Myocyte (in vitro differentiated cells): ENCODE results near the gene ABHD12. TPM values are rescaled to one million over a fixed set of nuclear protein-coding genes. Genes with fewer than 3 reads are reported as not detected.
A peak's percentile ranks its signal among the peaks of the same experiment; 100 is the strongest.

Experiments used
- DNase-seq: peaks from one replicate; pipeline ENCODE4 v3.0.0-alpha.2; 2012; ENCODE audit warnings: low read depth
- total RNA-seq: library from RNA; depleted of rRNA; stranded (reverse); fragments of >200 nt; gene quantifications from 2 replicates; pipeline ENCODE4 v1.2.3, GENCODE V29; 2014

Gene ABHD12
- total RNA-seq, 1 donor from 2014 or later = 36.1 TPM

DNA sequence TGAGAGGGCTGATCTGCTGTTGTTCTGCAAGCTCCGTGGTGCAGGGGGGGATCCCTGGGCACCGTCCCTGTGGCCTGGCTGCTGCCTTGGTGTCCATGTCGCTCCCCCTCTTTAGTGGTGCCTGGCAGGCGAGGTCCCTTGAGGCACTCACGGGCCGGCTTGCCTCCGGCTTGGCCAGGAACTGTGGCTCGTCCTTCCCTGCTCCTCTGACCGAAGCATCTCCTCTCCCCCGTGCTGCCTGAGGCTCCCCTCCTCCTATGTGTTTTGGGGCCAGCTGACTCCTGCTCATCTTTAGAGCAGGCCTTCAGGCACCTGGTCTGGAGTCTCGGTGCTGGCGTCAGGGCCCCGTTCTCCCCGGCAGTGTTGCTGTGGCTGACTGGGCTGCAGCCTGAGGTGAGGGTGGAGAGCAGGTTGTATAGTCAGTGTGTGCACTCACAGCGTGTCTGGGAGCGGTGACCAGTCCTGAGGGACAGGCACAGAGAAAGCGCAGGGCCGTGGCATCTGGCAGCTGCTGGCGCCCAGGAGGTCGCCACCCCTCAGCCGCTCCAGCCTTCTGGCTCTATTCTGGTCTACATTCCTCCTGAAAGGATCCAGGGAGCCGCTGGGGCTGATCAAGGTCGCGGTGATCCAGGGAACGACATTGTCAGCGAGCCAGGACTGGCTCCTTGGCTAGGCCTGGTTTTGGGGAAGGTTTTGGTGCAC, 99.1 kb downstream of the ABHD12 start:
- no peak for DNase-seq

DNA sequence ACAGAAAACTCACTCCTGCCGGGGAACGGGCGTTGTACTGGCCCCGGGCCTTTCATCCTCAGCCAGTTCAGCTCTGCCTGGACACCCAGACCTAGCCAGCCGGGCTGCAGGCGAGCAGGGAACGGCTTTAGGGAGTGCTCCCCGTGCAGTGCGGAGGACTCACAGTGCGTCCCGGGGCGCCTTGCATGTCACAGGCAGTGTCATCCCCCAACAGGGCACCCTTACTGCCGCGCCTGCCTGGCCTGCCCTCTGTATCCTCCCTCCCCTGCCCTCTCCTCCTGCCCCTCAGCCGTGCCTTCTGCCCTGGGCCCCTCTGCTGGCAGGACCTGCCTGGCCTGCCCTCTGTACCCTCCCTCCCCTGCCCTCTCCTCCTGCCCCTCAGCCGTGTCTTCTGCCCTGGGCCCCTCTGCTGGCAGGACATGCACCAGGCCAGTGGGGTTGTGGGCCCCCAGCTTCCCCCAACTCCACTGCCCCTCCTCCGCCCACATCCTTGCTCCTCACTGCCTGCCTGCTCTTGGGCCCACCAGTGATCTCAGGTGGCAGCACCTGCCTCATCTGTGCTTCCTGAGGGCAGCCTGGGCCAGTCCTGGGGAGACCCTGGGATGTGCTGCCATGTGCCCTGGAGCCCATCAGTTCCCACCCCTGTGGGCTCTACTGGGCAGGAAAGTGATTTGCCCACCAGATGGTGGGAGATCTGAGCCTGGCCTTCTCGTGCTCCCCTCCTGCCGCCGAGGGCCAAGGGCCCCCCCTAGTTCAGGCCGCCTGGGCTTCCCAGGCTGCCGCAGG, 99.8 kb downstream of the ABHD12 start:
- DNase-seq = no peak

DNA sequence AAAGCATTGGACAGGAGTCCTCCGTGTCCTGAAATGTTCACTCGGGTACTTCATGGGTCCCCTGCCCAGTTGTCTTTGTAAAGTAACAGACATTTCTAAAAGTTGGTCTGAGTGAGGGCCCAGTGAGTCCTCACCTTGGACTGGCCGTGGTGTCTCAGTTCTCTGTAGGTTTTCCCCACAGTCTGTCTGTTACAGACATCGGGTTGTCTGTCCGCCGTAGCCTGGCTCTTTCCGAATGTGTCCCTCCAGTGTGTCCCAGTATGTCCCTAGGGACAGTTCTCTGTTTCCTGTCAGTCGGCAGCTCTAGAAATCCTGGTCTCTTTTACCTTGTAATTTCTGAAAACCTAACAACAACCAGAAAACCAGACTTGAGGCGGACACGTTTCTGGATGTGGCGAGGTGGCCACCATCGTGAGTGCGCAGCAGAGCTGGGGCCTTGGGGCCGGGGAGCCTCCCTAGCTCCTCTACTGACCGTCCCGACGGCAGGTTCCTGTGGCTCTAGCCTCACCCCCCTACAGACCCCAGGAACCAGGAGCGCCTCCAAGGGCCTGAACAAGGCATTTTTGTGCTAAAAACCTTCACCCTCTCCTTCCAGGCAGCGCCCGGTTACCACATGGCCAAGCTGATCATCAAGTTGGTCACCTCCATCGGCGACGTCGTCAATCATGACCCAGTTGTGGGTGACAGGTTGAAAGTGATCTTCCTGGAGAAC, 100.6 kb downstream of the ABHD12 start:
- DNase-seq = no peak

DNA sequence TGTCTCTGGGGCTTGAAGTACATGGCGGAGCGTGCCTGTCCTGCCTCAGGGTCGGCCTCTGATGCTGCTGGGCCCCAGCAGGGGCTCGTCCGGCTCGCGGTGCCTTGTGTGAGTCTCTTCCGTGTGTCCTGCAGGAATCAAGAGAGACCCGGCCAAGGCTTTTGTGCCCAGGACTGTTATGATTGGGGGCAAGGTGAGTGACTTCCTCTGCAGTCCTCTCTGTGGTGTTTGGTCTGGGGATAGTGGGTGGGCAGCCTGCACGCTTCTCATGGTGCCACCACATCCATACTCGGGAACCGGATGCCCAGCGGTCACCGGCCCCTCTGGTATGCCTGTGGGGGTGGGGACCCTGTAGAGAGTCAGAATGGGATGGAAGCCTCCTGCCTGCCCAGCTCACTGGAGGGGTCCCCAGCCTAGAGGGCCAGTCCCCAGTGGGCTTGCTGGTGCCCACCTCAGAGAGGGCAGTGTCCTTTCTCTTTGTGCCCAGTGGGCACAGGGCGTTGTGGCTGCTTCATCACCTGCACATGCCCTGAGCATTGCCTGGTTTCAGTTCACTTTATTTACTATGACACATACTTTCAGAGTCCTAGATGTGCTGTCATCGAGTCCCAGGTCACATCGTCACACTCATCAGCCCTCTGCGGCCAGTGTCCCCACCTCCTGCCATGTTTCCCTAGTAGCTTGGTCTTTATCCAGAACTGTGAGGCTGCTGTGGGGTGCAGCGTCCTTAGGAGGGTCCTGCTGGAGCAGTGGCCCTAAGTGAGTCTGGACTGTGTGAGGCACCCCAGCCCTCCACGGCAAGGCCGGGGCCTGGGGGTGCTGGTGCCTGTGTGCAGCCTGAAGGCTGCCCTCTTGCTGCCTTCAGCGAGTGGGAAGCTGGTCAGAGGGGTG, 102.1 kb downstream of the ABHD12 start:
- no peak for DNase-seq

DNA sequence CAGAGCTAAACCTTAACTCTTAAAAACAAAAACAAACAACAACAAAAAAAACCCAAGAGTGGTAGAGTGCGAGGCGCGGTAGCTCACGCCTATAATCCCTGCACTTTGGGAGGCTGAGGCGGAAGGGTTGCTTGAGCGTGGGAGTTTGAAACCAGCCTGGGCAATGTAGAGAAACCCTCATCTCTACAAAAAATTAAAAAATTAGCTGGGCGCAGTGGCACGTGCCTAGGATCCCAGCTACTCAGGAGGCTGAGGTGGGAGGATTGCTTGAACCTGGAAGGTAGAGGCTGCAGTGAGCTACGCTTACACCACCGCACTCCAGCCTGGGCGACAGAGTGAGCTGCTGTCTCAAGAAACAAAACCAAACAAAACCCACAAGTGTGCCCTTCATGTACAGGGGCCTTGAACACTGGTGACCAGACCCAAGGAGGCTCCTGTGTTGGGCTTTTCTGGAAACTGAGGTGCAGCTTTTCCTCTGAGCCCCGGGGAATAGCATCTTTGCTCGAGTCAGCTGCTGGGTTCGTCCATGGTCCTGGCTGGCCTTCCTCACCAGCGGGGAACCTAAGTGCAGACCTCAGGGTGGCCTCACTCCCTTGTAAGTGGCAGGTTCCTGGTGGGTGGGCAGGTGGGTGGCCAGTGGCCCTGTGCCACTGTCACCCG, 102.9 kb downstream of the ABHD12 start:
- DNase-seq = no peak

DNA sequence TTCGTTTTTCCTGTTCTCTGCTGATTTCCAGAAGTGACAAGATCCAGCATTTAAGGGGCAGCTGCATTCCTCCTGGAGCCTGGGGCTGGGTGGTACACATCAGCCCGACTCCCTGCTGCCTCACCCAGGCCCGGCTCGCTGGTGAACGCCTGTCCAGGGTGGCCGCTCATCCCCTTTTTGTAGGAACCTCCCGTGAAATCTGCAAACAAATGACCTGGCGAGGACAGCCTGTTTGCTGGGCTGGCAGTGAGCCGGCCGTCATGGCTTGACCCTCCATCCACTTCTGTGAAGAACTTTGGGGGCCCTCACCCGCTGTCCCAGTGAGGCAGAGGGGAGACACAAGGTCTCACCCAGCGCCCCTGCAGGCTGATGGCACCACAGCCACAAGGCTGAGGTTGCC, 103.7 kb downstream of the ABHD12 start:
- no peak for DNase-seq

DNA sequence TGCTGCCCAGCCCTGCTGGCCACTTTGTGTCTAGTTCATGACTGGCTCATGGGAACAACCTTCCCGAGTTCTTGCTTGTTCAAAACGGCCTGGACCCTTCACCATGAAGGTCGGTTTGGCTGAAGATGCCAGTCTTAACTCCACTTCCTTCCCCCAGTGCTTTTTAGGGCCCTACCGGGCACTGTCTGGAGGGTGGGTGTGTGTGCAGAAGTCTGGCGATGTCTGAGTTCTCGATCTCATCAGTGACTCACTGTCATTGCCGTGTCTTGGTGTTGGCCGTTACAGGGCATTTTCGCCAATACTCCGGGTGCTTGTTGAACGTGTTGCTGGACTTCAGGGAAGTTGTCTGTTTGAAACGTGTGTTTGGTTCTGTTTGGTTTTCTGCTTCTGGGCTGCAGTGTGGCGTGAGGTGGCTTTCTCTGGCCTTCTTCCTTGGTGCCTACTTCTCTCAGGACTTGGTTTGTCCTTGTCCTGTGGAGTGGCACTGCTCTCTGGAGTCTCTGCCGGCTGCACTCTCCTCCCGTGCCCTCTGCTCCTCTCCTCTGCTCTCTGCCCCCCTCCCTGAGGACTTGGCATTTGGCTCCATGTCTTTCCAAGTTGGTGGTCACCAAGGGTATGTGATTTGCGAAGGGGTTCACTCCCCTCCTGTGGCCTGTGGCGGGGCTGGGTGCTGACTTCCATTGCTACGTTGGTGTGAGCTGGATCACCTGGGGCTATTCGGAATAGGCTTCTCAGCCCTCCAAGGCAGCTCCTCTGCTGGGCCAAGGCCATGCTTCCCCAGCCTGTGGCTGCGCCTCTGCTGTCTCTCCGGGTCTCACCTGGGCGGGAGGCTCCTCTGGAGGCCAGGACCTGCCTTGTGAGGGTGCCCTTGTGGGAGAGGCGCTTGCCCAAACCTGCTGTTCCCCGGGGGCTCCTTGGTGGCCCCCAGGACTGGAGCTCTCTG, 104.5 kb downstream of the ABHD12 start:
- DNase-seq = no peak

DNA sequence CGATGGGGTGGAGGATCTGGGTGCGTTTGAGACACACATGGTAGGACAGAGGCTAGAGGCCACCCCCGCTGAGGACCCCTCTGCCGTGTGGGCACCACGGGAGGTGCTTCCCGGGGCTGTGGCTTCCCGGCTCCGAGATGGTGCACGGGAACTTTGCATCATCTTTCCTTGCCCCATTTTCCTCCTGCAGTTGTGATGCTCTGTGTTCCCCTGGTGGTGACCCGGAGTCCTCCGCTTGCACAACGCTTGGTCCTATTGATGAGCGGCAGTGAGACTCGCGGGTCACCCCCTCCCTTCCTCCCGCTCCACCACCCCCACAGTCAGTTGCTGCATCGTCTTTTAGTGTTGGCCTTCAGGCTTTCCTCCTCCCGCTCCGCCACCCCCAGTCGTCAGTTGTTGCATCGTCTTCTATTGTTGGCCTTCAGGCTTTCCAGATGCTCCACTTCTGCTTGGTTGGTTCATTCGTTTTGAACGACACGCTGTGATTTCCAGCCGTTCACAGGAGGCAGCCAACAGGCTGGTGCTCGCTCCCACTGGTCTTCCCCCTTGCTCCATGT, 105.5 kb downstream of the ABHD12 start:
- no peak for DNase-seq

DNA sequence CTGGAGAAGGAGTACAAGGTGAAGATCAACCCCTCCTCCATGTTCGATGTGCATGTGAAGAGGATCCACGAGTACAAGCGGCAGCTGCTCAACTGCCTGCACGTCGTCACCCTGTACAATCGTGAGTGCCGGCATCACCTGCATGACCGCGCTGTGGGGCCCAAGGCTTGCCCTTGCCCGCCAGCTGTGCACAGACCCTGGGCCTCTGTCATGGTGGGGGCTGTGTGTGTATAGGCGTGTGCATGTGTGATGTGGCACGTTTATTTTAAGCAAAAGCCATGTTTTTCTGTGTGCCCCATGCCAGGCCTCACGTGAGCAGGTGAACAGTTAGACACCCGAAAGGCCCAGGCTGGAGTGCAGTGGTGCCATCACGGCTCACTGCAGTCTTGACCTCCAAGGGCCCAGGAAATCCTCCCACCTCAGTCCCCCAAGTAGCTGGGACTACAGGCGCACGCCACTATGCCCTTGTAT, 106.5 kb downstream of the ABHD12 start:
- no peak for DNase-seq

DNA sequence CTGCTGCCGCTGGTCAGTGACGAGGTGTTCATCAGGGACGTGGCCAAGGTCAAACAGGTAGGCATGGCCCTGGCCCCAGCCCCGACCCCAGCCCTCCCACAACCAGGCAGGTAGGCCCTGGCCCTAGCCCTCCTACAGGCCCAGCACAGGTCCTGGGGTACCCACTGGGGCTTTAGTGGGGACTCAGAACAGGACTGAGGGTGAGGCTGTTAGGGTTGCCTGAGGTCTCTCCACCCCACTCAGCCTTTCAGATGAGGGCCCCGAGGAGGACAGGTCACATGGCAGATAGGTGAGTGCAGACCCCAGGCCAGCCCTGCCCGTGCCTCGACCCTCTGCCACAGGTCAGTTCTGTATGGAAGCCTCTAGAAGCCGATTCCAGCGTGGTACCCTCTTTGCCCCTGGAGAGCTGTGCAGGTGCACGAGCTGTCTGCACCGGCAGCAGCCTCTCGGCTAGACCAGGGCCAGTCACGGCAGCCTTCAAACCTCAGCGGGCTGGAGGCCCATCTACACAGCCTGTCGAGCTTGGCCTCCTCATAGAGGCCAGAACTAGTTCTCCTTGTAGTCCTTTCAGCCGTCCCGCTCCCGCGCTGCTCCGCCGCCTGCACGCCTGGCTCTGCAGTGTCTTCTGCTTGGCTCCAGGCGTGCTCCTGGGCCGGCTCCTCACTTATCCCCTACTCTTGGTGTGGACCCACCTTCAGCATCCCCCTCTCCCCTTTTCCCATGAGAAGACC, 107.2 kb downstream of the ABHD12 start:
- DNase-seq = no peak

DNA sequence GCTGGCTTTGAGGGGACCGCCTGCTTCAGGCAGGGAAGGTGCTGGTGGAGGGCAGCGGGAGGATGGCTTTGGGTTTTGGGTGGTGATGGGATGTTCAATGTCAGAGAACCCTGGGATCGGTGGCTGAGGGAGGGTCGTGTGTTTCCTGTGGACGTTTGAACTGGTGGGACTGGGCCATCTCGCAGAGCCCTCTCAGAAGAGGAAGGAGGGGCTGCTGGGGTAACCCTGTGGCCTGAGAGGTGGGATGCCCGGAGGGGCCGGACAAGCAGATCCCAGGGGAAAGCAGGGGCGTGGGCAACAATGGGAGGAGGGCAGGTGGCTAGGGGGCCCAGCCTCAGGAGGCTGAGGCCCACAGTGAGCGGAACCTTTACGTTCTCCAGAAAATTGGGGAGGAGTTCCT, 107.8 kb downstream of the ABHD12 start:
- no peak for DNase-seq

DNA sequence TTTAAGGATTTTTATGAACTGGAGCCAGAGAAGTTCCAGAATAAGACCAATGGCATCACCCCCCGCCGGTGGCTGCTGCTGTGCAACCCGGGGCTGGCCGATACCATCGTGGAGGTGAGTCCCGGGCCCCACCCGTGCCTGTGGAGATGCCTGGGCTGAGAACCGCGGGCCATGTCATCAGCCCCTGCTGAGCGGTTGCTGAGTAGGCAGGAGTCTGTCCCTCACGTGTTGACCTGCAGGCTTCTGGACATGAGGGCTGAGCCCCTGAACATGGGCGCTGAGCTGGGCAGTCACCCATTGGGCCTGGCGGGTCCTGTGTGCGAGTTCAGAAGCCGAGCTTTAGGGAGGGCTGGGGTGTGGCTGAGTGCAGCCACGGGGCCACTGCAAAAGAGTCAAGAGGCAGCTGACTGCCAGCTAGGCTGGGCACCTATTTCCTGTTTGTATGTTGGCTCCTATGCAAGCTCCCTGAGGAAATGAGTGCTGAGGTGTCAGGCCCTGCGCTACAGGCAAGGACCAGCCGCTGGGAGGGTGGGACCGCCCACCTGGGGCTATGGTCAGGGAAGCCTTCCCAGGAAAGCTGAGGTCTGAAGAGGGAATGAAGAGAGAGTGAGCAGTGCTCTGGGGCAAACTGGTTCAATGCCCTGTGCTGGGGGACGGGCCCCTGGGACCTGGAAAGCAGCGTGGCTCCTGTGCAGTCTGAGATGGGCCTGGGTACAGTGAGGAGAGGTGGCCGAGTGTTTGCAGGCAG, 108.4 kb downstream of the ABHD12 start:
- peak; percentile 11 for DNase-seq

DNA sequence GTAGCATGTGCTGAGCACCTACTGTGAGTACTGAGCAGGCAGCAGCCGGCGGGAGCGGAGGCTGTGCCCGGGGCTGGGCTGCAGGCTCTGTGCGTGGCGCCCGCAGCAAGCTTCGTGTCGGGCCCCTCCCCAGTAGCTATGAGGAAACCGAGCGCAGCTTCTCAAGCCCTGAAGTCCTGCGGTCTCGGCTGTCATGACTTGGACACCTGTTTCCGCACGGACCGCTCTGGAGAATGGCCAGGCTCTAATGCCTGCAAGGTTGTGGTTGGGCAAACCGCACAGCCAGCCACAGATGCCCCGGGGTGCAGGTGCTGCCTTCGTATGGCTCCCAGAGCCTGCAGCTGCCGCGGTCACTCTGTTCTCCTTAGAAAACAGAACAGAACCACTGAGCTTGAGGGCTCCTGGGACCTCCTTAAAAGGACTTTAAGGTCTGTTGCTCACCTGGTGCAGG, 109.1 kb downstream of the ABHD12 start:
- DNase-seq = peak; percentile 97

DNA sequence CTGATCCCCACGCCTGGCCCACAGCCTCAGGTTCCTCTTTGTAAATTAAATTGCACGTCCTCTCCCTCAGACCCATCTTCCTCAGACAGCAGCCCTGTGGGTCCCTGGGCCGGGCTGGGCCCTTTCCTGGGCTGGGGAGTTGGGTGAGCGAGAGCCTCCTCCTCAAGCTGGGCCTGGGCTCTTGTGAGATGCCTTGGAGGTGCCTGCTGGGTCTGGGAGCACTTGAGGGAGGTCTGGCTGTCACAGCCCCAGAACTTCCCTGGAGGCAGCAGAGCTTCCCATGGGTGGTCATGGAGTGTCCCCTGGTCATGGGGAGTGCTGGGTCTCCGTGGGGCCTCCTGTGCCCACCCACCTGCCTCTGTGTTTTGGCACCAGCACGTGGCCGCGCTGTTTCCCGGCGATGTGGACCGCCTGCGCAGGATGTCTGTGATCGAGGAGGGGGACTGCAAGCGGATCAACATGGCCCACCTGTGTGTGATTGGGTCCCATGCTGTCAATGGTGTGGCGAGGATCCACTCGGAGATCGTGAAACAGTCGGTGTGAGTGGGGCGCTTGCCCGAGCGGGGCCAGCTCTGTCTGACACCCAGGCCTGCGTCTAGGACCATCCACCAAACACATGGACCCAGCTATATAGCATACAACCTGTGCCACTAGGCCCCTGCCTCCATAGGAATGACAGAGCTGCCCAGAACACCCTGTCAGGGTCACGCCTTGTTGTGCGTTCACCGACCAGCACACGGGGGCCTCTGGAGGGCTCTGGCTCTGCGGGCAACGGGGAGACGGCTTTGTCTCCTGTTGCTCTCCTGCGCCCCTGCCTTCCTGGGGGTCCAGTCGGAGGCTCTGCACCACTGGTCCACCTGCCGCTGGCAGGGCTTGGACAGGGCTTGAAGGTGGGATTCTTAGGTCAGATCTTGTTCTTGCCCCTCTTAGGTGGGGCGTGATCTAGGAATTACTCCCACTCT, 109.8 kb downstream of the ABHD12 start:
- DNase-seq = no peak

DNA sequence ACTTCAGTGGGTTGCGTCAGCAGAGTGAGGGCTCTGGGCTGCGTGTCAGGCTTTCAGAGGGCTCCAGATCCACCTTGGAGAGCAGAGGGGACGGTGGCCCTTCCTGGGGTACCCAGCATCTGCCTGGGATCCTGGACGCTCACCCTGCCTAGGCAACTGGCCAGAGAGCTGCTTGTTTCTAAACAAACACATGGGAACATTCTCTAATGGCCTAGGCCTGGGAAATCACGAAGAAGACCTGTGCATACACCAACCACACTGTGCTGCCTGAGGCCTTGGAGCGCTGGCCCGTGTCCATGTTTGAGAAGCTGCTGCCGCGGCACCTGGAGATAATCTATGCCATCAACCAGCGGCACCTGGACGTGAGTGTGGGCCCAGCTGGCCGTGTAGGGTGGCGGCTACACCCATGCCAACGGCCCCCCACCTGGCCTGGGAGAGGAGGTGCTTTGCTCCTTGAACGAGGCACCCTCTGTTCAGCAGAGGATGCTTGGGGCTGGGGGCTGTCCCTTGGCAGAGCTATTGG, 110.5 kb downstream of the ABHD12 start:
- DNase-seq = no peak

DNA sequence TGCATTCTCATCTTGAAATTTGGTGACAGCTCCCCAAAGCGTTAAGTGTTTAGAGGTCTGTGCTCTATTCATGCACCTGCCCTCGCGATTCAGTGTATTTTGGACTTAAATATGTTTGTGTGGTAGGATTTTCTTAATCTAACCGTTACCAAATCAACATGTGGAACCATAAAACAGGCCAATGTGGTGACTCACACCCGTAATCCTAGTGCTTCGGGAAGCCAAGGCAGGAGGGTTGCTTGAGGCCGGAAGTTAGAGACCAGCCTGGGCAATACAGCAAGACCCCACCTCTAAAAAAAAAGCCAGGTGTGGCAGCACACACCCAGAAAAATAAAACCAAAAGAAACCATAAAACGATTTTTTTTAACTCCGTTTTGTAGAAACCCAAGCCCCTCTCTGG, 111.2 kb downstream of the ABHD12 start:
- DNase-seq = no peak
